ENCODE results near the gene TIGD6.

DNA sequence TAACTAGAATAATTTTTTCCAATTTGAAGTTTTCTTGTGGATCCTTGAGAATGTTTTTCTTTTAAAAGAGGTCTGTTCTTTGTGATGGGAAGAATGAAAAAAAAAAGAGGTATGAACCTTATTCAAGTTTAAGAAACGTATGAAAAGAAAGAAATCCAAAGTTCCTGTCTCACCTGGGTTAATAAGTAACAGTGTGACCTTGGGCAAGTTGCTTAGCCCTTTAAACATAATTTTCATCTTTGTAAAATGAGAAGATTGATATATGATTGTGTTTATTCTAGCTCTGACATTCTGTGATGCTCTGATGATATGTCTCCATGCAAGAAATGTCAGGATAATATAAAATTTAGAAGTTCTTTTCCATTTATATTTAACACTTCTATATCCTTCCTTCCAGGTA lies 20.6 kb downstream of the TIGD6 start:
- no peak for TF ChIP-seq POLR2A (IDR thresholded peaks at IDR 0.05)
- TF ChIP-seq, protein P1, sequence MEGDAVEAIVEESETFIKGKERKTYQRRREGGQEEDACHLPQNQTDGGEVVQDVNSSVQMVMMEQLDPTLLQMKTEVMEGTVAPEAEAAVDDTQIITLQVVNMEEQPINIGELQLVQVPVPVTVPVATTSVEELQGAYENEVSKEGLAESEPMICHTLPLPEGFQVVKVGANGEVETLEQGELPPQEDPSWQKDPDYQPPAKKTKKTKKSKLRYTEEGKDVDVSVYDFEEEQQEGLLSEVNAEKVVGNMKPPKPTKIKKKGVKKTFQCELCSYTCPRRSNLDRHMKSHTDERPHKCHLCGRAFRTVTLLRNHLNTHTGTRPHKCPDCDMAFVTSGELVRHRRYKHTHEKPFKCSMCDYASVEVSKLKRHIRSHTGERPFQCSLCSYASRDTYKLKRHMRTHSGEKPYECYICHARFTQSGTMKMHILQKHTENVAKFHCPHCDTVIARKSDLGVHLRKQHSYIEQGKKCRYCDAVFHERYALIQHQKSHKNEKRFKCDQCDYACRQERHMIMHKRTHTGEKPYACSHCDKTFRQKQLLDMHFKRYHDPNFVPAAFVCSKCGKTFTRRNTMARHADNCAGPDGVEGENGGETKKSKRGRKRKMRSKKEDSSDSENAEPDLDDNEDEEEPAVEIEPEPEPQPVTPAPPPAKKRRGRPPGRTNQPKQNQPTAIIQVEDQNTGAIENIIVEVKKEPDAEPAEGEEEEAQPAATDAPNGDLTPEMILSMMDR (IDR thresholded peaks at IDR 0.05) = no peak

Measured in thyroid gland (tissue), 4 donors.